Calu3 (cell line): Measurements from ENCODE around the gene PAFAH1B1. TPM values are rescaled to one million over a fixed set of nuclear protein-coding genes. Genes with fewer than 3 reads are reported as not detected.
"Not testable (repeated sequence)": the region's sequence is repeated elsewhere in the genome, so short reads cannot be mapped to it uniquely, and the experiment has no call there.

ENCODE experiments used
- BruUV-seq: library from RNA; stranded (reverse); fragments of 400-500 nt; replicated peaks from 2 replicates; lab custom pipeline; 2021; lab: Mats Ljungman, UMichigan
- CTCF ChIA-PET: fragments of 300-600 bp; sonication (Branson Sonifier 250); formaldehyde crosslinking; loops from one replicate; lab custom pipeline; 2022; ENCODE audit warnings: antibody characterized with exemption; lab: Charles Lee
- DNase-seq: peaks from one replicate; pipeline ENCODE4 v3.0.0; 2022
- H3K27ac Mint-ChIP-seq: one replicate; pipeline ENCODE4 v1.8.0; 2022; ENCODE audit warnings: mixed read lengths; ENCODE audit not compliant: unreplicated experiment
- H3K27me3 Mint-ChIP-seq: one replicate; pipeline ENCODE4 v1.8.0; 2022; ENCODE audit warnings: mixed read lengths; ENCODE audit not compliant: unreplicated experiment
- H3K36me3 Mint-ChIP-seq: one replicate; pipeline ENCODE4 v1.8.0; 2022; ENCODE audit warnings: mild to moderate bottlenecking, moderate library complexity, mixed read lengths; ENCODE audit not compliant: insufficient read depth, unreplicated experiment
- H3K4me1 Mint-ChIP-seq: one replicate; pipeline ENCODE4 v1.8.0; 2022; ENCODE audit warnings: mild to moderate bottlenecking, low read depth, mixed read lengths; ENCODE audit not compliant: unreplicated experiment
- H3K4me3 Mint-ChIP-seq: one replicate; pipeline ENCODE4 v1.8.0; 2022; ENCODE audit warnings: mild to moderate bottlenecking, low read depth, moderate library complexity, mixed read lengths; ENCODE audit not compliant: unreplicated experiment
- H3K9me3 Mint-ChIP-seq: one replicate; pipeline ENCODE4 v1.8.0; 2022; ENCODE audit warnings: low read depth, mixed read lengths; ENCODE audit not compliant: unreplicated experiment
- intact Hi-C: fragments of 100-400 bp; cut with micrococcal nuclease; formaldehyde crosslinking; loops from one replicate; pipeline ENCODE4 v1.10.0; 2022; ENCODE audit not compliant: unreplicated experiment
- total RNA-seq: library from RNA; stranded (reverse); gene quantifications from 2 replicates; pipeline ENCODE4 v1.2.3, GENCODE V29; 2022
- TF ChIP-seq, protein P1 (sequence below): fragments of 200-600 bp; IDR thresholded peaks from one replicate; pipeline ENCODE4 v1.8.0; 2022; ENCODE audit warnings: antibody characterized with exemption; ENCODE audit not compliant: unreplicated experiment

Gene PAFAH1B1
- total RNA-seq, 1 experiment from 2014 or later = 99.8 TPM

DNA sequence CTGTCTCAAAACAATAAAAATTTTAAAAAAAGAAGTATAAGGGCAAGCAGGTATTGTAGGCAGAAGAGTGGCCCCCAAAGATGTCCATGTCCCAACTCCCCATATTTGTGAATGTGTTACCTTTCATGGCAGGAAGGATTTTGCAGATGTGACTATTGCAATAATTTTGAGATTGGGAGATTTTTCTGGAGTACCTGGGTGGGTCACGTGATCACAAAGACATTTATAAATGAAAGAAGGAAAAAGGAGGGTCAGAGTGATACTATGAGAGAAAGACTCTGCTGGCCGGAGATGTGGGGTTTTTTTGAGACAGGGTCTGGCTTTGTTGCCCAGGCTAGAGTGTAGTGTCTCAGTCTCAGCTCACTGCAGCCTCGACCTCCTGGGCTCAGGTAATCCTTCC, 27.4 kb upstream of the PAFAH1B1 start:
- H3K27ac Mint-ChIP-seq = no peak overlapping the region
- H3K4me1 Mint-ChIP-seq = peaks cover 8% of the 10 kb centered on the region
- CTCF ChIA-PET = no interaction called here
- TF ChIP-seq, protein P1, sequence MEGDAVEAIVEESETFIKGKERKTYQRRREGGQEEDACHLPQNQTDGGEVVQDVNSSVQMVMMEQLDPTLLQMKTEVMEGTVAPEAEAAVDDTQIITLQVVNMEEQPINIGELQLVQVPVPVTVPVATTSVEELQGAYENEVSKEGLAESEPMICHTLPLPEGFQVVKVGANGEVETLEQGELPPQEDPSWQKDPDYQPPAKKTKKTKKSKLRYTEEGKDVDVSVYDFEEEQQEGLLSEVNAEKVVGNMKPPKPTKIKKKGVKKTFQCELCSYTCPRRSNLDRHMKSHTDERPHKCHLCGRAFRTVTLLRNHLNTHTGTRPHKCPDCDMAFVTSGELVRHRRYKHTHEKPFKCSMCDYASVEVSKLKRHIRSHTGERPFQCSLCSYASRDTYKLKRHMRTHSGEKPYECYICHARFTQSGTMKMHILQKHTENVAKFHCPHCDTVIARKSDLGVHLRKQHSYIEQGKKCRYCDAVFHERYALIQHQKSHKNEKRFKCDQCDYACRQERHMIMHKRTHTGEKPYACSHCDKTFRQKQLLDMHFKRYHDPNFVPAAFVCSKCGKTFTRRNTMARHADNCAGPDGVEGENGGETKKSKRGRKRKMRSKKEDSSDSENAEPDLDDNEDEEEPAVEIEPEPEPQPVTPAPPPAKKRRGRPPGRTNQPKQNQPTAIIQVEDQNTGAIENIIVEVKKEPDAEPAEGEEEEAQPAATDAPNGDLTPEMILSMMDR = no peak
- intact Hi-C loops = loop anchor here (10.0 kb wide), 1 partner anchor 51 kb away; the partner anchor contains the start of gene METTL16
- no peak for DNase-seq
- no peak overlapping the region for H3K4me3 Mint-ChIP-seq
- no TSS peak for BruUV-seq
- H3K27me3 Mint-ChIP-seq = peaks cover 8% of the 10 kb centered on the region
- H3K9me3 Mint-ChIP-seq = peaks cover 3% of the 10 kb centered on the region
- H3K36me3 Mint-ChIP-seq = peaks cover 8% of the 10 kb centered on the region

GRCh38 chr17:2571523-2572303, 21.7 kb upstream of the PAFAH1B1 start:
- H3K9me3 Mint-ChIP-seq = no peaks in the 10 kb centered on the region
- H3K4me3 Mint-ChIP-seq = no peak overlapping the region
- TF ChIP-seq, protein P1 = no peak
- peaks cover 8% of the 10 kb centered on the region for H3K27me3 Mint-ChIP-seq
- no peaks in the 10 kb centered on the region for H3K36me3 Mint-ChIP-seq
- H3K4me1 Mint-ChIP-seq = no peaks in the 10 kb centered on the region
- no peak for DNase-seq
- CTCF ChIA-PET = no interaction called here
- no TSS peak for BruUV-seq
- H3K27ac Mint-ChIP-seq = no peak overlapping the region
- intact Hi-C loops = no loop called here

- H3K4me3 Mint-ChIP-seq, H3K27ac Mint-ChIP-seq, H3K27me3 Mint-ChIP-seq, DNase-seq, BruUV-seq, H3K4me1 Mint-ChIP-seq, H3K36me3 Mint-ChIP-seq, CTCF ChIA-PET, H3K9me3 Mint-ChIP-seq, intact Hi-C loops: not testable (repeated sequence)
Measured at GRCh38 chr17:2572304-2572609, 21.2 kb upstream of the PAFAH1B1 start.

DNA sequence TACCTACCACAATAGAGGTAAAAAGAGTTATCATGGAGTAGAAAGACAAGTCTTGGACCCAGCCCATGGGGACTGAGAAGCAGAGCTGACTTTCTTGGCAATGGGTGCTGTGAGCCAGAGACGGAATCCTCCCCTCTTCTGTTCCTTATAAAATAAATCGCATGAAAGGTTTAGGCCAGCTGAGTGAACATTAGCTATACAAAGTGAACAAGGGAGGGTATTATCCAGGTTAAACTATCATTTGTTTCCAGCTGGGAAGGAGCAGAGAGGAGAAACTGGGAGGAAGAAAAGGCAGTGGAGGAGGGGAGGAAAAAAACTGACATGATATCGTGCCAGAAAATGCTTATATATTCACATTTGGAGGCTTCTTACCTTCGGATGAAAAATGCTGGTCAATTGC, 13.3 kb upstream of the PAFAH1B1 start:
- intact Hi-C loops = no loop called here
- BruUV-seq = no TSS peak
- TF ChIP-seq, protein P1 = no peak
- H3K4me1 Mint-ChIP-seq = no peaks in the 10 kb centered on the region
- no peaks in the 10 kb centered on the region for H3K9me3 Mint-ChIP-seq
- no peak overlapping the region for H3K4me3 Mint-ChIP-seq
- no peak overlapping the region for H3K27ac Mint-ChIP-seq
- DNase-seq = no peak
- no peaks in the 10 kb centered on the region for H3K27me3 Mint-ChIP-seq
- H3K36me3 Mint-ChIP-seq = no peaks in the 10 kb centered on the region
- CTCF ChIA-PET = no interaction called here

GRCh38 chr17:2580661-2581060, 12.8 kb upstream of the PAFAH1B1 start:
- BruUV-seq = no TSS peak
- no peaks in the 10 kb centered on the region for H3K9me3 Mint-ChIP-seq
- H3K4me1 Mint-ChIP-seq = no peaks in the 10 kb centered on the region
- no peaks in the 10 kb centered on the region for H3K27me3 Mint-ChIP-seq
- H3K27ac Mint-ChIP-seq = no peak overlapping the region
- H3K36me3 Mint-ChIP-seq = no peaks in the 10 kb centered on the region
- CTCF ChIA-PET = no interaction called here
- no peak for DNase-seq
- intact Hi-C loops = no loop called here
- no peak overlapping the region for H3K4me3 Mint-ChIP-seq
- TF ChIP-seq, protein P1 = no peak
